SK-N-SH treated with all-trans-retinoic acid at 6 μM for 48 hours (cell line): Measurements from ENCODE around the gene C2orf15.
A peak's percentile ranks its signal among the peaks of the same experiment; 100 is the strongest.

ENCODE experiments used
- ATAC-seq: fragments of 200-7000 bp; cut with Tn5 transposase; 3 replicates; pipeline ENCODE4 v1.9.1; 2020; ENCODE audit warnings: mild to moderate bottlenecking, moderate library complexity
- ARNTL ChIP-seq: fragments of 450-650 bp; formaldehyde crosslinking; IDR thresholded peaks from 2 replicates; pipeline ENCODE4 v1.5.0; 2020; ENCODE audit warnings: low read depth, mild to moderate bottlenecking, moderate library complexity, borderline replicate concordance
- BACH2 ChIP-seq: fragments of 250-450 bp; sonication (Bioruptor Pico); IDR thresholded peaks from 2 replicates; pipeline ENCODE4 v1.9.0; 2021; ENCODE audit warnings: mild to moderate bottlenecking, borderline replicate concordance
- CSDC2 ChIP-seq: fragments of 250-450 bp; sonication (Bioruptor Pico); IDR thresholded peaks from 2 replicates; pipeline ENCODE4 v1.5.0; 2020; ENCODE audit warnings: mild to moderate bottlenecking, moderate library complexity
- ESRRG ChIP-seq: fragments of 250-450 bp; sonication (Bioruptor Pico); IDR thresholded peaks from 2 replicates; pipeline ENCODE4 v1.6.1; 2021; ENCODE audit warnings: mild to moderate bottlenecking
- GLIS3 ChIP-seq: fragments of 250-450 bp; sonication (Bioruptor Pico); IDR thresholded peaks from 2 replicates; pipeline ENCODE4 v1.5.0; 2020; ENCODE audit warnings: mild to moderate bottlenecking, moderate library complexity
- ISL1 ChIP-seq: fragments of 250-450 bp; sonication (Bioruptor Pico); IDR thresholded peaks from 2 replicates; pipeline ENCODE4 v2.1.2; 2022; ENCODE audit warnings: mild to moderate bottlenecking, moderate library complexity
- OSR1 ChIP-seq: fragments of 250-450 bp; sonication (Bioruptor Pico); IDR thresholded peaks from 2 replicates; pipeline ENCODE4 v1.8.0; 2022; ENCODE audit warnings: moderate library complexity, mild to moderate bottlenecking, inconsistent platforms
- PPARA ChIP-seq: fragments of 250-450 bp; sonication (Bioruptor Pico); IDR thresholded peaks from 2 replicates; pipeline ENCODE4 v1.5.0; 2020; ENCODE audit warnings: mild to moderate bottlenecking, borderline replicate concordance
- RARB ChIP-seq: fragments of 250-450 bp; sonication (Bioruptor Pico); IDR thresholded peaks from 2 replicates; pipeline ENCODE4 v1.8.0; 2021; ENCODE audit warnings: mild to moderate bottlenecking, moderate library complexity
- SNAI2 ChIP-seq: fragments of 250-450 bp; sonication (Bioruptor Pico); IDR thresholded peaks from 2 replicates; pipeline ENCODE4 v1.5.0; 2020; ENCODE audit warnings: mild to moderate bottlenecking, moderate library complexity
- TCF4 ChIP-seq: fragments of 250-450 bp; sonication (Bioruptor Pico); IDR thresholded peaks from 2 replicates; pipeline ENCODE4 v1.8.0; 2021; ENCODE audit warnings: mild to moderate bottlenecking, moderate library complexity, borderline replicate concordance
- TOX ChIP-seq: fragments of 250-450 bp; sonication (Bioruptor Pico); IDR thresholded peaks from 2 replicates; pipeline ENCODE4 v1.8.0; 2021; ENCODE audit warnings: mild to moderate bottlenecking, moderate library complexity, borderline replicate concordance
- ZC3H10 ChIP-seq: fragments of 250-450 bp; sonication (Bioruptor Pico); IDR thresholded peaks from 2 replicates; pipeline ENCODE4 v1.5.1; 2021; ENCODE audit warnings: mild to moderate bottlenecking, moderate library complexity
- ZNF565 ChIP-seq: fragments of 450-650 bp; formaldehyde crosslinking; conservative IDR thresholded peaks from 2 replicates; pipeline ENCODE4 v1.5.0; 2020; ENCODE audit warnings: low read depth, mild to moderate bottlenecking, moderate library complexity
- ZNF70 ChIP-seq: fragments of 450-650 bp; formaldehyde crosslinking; IDR thresholded peaks from 2 replicates; pipeline ENCODE4 v1.5.0; 2020; ENCODE audit warnings: mild to moderate bottlenecking, moderate library complexity
- ZNF8 ChIP-seq: fragments of 450-650 bp; formaldehyde crosslinking; IDR thresholded peaks from 2 replicates; pipeline ENCODE4 v1.5.0; 2020; ENCODE audit warnings: mild to moderate bottlenecking, moderate library complexity
- TF ChIP-seq, protein P1 (sequence below): fragments of 250-450 bp; sonication (Bioruptor Pico); IDR thresholded peaks from 2 replicates; pipeline ENCODE4 v1.5.0; 2020; ENCODE audit warnings: mild to moderate bottlenecking, moderate library complexity
- TF ChIP-seq, protein P2 (sequence below): fragments of 250-450 bp; sonication (Bioruptor Pico); IDR thresholded peaks from 2 replicates; pipeline ENCODE4 v1.8.0; 2020; ENCODE audit warnings: mild to moderate bottlenecking, moderate library complexity, borderline replicate concordance
- TF ChIP-seq, protein P3 (sequence below): fragments of 250-450 bp; sonication (Bioruptor Pico); IDR thresholded peaks from 2 replicates; pipeline ENCODE4 v1.5.1; 2021; ENCODE audit warnings: mild to moderate bottlenecking, moderate library complexity

Gene C2orf15

DNA sequence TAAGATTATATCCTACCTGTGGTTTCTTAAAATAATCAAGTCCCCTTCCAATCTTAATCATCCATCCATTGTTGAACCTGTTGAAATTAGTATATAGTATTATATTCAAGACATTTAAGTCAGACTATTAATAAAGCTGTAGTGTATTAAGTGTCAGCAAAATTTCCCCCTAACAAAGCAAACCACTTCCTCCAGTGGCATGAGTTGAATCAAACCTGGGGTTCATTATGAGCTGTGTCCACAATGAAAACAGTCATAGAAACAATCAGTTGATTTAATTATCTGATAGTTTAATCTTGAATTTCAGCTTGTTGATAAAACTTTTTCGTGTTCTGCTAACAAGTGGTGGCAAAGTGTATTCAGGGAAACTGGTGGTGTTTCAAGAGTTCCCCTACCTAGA is 28.0 kb downstream of the C2orf15 start (continued):
- TF ChIP-seq, protein P1, sequence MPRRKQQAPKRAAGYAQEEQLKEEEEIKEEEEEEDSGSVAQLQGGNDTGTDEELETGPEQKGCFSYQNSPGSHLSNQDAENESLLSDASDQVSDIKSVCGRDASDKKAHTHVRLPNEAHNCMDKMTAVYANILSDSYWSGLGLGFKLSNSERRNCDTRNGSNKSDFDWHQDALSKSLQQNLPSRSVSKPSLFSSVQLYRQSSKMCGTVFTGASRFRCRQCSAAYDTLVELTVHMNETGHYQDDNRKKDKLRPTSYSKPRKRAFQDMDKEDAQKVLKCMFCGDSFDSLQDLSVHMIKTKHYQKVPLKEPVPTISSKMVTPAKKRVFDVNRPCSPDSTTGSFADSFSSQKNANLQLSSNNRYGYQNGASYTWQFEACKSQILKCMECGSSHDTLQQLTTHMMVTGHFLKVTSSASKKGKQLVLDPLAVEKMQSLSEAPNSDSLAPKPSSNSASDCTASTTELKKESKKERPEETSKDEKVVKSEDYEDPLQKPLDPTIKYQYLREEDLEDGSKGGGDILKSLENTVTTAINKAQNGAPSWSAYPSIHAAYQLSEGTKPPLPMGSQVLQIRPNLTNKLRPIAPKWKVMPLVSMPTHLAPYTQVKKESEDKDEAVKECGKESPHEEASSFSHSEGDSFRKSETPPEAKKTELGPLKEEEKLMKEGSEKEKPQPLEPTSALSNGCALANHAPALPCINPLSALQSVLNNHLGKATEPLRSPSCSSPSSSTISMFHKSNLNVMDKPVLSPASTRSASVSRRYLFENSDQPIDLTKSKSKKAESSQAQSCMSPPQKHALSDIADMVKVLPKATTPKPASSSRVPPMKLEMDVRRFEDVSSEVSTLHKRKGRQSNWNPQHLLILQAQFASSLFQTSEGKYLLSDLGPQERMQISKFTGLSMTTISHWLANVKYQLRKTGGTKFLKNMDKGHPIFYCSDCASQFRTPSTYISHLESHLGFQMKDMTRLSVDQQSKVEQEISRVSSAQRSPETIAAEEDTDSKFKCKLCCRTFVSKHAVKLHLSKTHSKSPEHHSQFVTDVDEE (CRISPR knock-in tag), result no peak
- TF ChIP-seq TOX (no peak), ARNTL (CRISPR knock-in tag) (no peak), BACH2 (CRISPR knock-in tag) (no peak), ESRRG (no peak), ZC3H10 (CRISPR knock-in tag) (no peak)
- TF ChIP-seq, all 23 proteins: peak for 0

DNA sequence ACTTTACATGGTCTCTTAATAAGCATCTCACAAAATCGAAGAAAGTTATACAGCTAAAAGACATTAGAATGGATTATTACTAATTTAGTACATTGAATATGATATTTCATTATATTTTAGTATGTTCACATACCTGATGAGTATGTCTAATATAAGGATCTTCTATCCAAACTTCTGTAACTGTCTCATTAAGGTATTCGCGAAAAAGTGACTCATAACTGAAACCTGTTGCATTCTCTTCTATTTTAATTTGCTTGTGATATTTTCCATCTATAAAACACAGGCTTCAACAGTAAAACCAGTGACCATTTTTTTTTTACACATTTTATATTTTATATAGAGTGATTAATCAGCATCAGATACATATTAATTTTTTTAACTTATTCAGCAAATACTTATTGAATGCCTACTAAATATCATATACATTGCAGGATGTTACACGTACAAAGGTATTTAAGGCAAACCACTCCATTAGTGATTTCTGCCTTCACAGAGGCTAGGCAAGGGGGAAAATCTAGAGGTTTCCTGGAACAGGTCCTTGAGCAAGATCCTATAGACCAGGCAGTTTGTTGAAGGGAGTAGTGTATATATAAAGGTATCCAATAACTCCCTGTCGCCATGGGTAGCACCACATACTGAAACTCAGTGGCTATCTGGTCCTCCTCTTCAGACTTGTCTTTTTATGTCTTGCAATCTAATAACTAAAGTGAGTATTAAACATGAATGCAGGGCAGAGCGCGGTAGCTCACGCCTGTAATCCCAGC is 30.1 kb downstream of the C2orf15 start:
- no peak for ATAC-seq
- no peak for TF ChIP-seq ARNTL (CRISPR knock-in tag)
- TF ChIP-seq ISL1, result no peak
- TF ChIP-seq RARB, result no peak
- no peak for TF ChIP-seq ZNF565 (CRISPR knock-in tag)
- TF ChIP-seq, protein P2, sequence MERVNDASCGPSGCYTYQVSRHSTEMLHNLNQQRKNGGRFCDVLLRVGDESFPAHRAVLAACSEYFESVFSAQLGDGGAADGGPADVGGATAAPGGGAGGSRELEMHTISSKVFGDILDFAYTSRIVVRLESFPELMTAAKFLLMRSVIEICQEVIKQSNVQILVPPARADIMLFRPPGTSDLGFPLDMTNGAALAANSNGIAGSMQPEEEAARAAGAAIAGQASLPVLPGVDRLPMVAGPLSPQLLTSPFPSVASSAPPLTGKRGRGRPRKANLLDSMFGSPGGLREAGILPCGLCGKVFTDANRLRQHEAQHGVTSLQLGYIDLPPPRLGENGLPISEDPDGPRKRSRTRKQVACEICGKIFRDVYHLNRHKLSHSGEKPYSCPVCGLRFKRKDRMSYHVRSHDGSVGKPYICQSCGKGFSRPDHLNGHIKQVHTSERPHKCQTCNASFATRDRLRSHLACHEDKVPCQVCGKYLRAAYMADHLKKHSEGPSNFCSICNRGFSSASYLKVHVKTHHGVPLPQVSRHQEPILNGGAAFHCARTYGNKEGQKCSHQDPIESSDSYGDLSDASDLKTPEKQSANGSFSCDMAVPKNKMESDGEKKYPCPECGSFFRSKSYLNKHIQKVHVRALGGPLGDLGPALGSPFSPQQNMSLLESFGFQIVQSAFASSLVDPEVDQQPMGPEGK (CRISPR knock-in tag), result no peak
- TF ChIP-seq OSR1 (CRISPR knock-in tag), result no peak
- TF ChIP-seq TOX, result no peak
- TF ChIP-seq PPARA (CRISPR knock-in tag), result no peak
- no peak for TF ChIP-seq CSDC2 (CRISPR knock-in tag)
- TF ChIP-seq, protein P3, sequence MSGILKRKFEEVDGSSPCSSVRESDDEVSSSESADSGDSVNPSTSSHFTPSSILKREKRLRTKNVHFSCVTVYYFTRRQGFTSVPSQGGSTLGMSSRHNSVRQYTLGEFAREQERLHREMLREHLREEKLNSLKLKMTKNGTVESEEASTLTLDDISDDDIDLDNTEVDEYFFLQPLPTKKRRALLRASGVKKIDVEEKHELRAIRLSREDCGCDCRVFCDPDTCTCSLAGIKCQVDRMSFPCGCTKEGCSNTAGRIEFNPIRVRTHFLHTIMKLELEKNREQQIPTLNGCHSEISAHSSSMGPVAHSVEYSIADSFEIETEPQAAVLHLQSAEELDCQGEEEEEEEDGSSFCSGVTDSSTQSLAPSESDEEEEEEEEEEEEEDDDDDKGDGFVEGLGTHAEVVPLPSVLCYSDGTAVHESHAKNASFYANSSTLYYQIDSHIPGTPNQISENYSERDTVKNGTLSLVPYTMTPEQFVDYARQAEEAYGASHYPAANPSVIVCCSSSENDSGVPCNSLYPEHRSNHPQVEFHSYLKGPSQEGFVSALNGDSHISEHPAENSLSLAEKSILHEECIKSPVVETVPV, result no peak
- TF ChIP-seq, all 23 proteins: peak for 0

DNA sequence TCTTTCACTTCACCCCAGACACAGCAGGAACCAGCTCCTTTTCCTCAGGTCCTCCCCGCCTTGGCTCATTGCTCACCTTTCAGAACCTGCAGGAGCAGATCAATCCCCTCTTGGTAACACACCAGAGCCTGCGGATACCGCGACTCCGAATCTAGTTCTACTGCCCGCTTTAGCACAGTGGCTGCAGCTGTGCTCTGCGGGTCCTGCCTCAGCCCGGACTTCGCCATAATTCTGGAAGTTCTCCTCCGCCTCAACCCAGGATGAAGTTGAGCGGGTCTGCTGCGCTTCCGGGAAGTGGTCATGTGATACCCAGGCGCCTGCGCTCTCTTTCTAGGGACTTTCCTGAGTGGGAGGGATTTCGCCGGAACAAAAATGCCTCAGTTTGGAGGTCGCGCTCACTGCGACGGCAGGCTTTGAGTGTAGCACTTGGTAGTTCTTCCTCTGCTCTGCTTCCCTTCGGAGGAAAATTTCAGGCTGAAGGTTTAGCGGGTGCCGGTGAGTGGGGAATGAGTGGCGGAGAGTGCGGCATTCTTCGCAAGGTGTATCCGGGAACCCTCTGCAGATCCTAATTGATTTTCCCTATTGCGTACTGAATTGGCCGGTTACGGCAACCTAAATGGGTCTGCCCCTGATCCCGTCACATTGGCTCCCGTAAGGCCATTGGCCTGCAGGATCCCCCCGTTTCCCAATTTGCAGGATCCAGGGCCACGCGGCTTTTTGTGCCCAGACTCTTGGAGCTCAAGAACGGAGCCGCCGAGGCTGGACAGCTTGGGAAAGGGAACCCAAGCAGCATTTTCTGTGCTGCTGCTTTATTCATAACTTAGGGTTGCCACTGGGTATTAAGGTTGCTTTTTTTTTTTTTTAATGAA is 39.5 kb downstream of the C2orf15 start, which contains the start of the genes MITD1 and MRPL30:
MITD1 (minus strand) TSS at position 304 of the 869 bp plus-strand sequence; CDS start at position 227, 77 bp downstream.
MRPL30 (plus strand) TSS at position 430 of the 869 bp plus-strand sequence. CDS start 5,020 bp downstream, outside the sequence.
- no peak; the same call in 1 of the 2 replicates for TF ChIP-seq ZNF8 (CRISPR knock-in tag)
- TF ChIP-seq PPARA (CRISPR knock-in tag), result no peak
- no peak for TF ChIP-seq TCF4 (CRISPR knock-in tag)
- TF ChIP-seq GLIS3 (CRISPR knock-in tag), result no peak
- no peak for TF ChIP-seq ZNF565 (CRISPR knock-in tag)
- TF ChIP-seq SNAI2 (CRISPR knock-in tag), result no peak
- TF ChIP-seq, protein P1 (CRISPR knock-in tag), result no peak
- no peak for TF ChIP-seq ZNF70 (CRISPR knock-in tag)
- peak; percentile 94 for ATAC-seq
